OCI-LY1 (cell line): Measurements from ENCODE around the gene CFAP46.
"Not testable (repeated sequence)": the region's sequence is repeated elsewhere in the genome, so short reads cannot be mapped to it uniquely, and the experiment has no call there.

Source experiments
- H2AFZ ChIP-seq: fragments of 200-600 bp; sonication (generic), shearing (Covaris generic); 2 replicates; pipeline ENCODE4 v1.6.0; 2014; ENCODE audit warnings: antibody characterized with exemption, mild to moderate bottlenecking, low read length
- H3F3A ChIP-seq: fragments of 200-600 bp; sonication (generic), shearing (Covaris generic); 2 replicates; pipeline ENCODE4 v1.6.0; 2014; ENCODE audit warnings: mild to moderate bottlenecking, antibody characterized with exemption, low read length, moderate library complexity; ENCODE audit not compliant: insufficient read depth
- H3K27ac ChIP-seq: fragments of 200-600 bp; sonication (generic); 2 replicates; pipeline ENCODE4 v1.5.1; 2014; ENCODE audit warnings: low read length, mixed run types, mild to moderate bottlenecking, low read depth; ENCODE audit not compliant: poor library complexity, severe bottlenecking
- H3K27me3 ChIP-seq: fragments of 200-600 bp; sonication (generic); 2 replicates; pipeline ENCODE4 v1.6.0; 2014; ENCODE audit warnings: antibody characterized with exemption, mild to moderate bottlenecking, low read length, moderate library complexity; ENCODE audit not compliant: insufficient read depth
- H3K36me3 ChIP-seq: fragments of 200-600 bp; sonication (generic); 2 replicates; pipeline ENCODE4 v1.6.1; 2014; ENCODE audit warnings: mild to moderate bottlenecking, antibody characterized with exemption, low read length, moderate library complexity, mixed read lengths; ENCODE audit not compliant: insufficient read depth
- H3K4me1 ChIP-seq: fragments of 200-600 bp; sonication (generic); 2 replicates; pipeline ENCODE4 v1.5.1; 2014; ENCODE audit warnings: mild to moderate bottlenecking, low read length, moderate library complexity; ENCODE audit not compliant: insufficient read depth, severe bottlenecking
- H3K4me2 ChIP-seq: fragments of 200-600 bp; sonication (generic), shearing (Covaris generic); 2 replicates; pipeline ENCODE4 v1.6.1; 2014; ENCODE audit warnings: low read length
- H3K4me3 ChIP-seq: fragments of 200-600 bp; sonication (generic); 2 replicates; pipeline ENCODE4 v1.5.1; 2014; ENCODE audit warnings: low read length, low read depth, mild to moderate bottlenecking, mixed read lengths; ENCODE audit not compliant: poor library complexity, severe bottlenecking
- H3K79me2 ChIP-seq: fragments of 200-600 bp; shearing (Covaris generic); 2 replicates; pipeline ENCODE4 v1.6.1; 2016; ENCODE audit warnings: mixed run types, low read length, mixed read lengths; ENCODE audit not compliant: insufficient read depth
- H3K9ac ChIP-seq: fragments of 200-600 bp; sonication (generic), shearing (Covaris generic); 2 replicates; pipeline ENCODE4 v1.6.1; 2014; ENCODE audit warnings: mild to moderate bottlenecking, low read length, mixed read lengths
- H3K9me2 ChIP-seq: fragments of 200-600 bp; sonication (generic), shearing (Covaris generic); 2 replicates; pipeline ENCODE4 v1.6.1; 2014; ENCODE audit warnings: low read depth, mild to moderate bottlenecking, low read length, mixed read lengths
- H3K9me3 ChIP-seq: fragments of 200-600 bp; shearing (Covaris generic); 2 replicates; pipeline ENCODE4 v1.6.1; 2014; ENCODE audit warnings: low read length, mixed read lengths
- H4K20me1 ChIP-seq: fragments of 200-600 bp; sonication (generic), shearing (Covaris generic); 2 replicates; pipeline ENCODE4 v1.6.0; 2016; ENCODE audit warnings: mild to moderate bottlenecking, low read length; ENCODE audit not compliant: insufficient read depth
- CTCF ChIP-seq: fragments of 200-600 bp; sonication (generic), shearing (Covaris generic); IDR thresholded peaks from 2 replicates; pipeline ENCODE4 v1.5.1; 2017; ENCODE audit warnings: mild to moderate bottlenecking, antibody characterized with exemption, low read length, moderate library complexity, mixed read lengths
- EZH2 ChIP-seq: fragments of 200-600 bp; sonication (generic), shearing (Covaris generic); IDR thresholded peaks from 2 replicates; pipeline ENCODE4 v1.8.0; 2017; ENCODE audit warnings: borderline replicate concordance, mixed run types, mild to moderate bottlenecking, antibody characterized with exemption, low read length, moderate library complexity, mixed read lengths

The CFAP46 gene

GRCh38 chr10:132826524-132827422, 115.6 kb downstream of the CFAP46 start:
- Histone ChIP-seq H4K20me1 (no peaks in the 10 kb centered on the region), H2AFZ (no peak overlapping the region), H3K36me3 (no peaks in the 10 kb centered on the region), H3K9ac (no peak overlapping the region), H3K4me2 (no peak overlapping the region), H3K79me2 (no peaks in the 10 kb centered on the region), H3K4me1 (no peaks in the 10 kb centered on the region), H3K9me3 (no peaks in the 10 kb centered on the region), H3F3A (no peaks in the 10 kb centered on the region), H3K27ac (no peak overlapping the region), H3K27me3 (no peaks in the 10 kb centered on the region), H3K4me3 (no peak overlapping the region), H3K9me2 (no peaks in the 10 kb centered on the region)
- TF ChIP-seq EZH2 = no peak
- no peak for TF ChIP-seq CTCF

GRCh38 chr10:132825783-132826523, 116.4 kb downstream of the CFAP46 start:
- not testable (repeated sequence) for H3K27ac ChIP-seq, H2AFZ ChIP-seq

GRCh38 chr10:132820056-132820455, 122.3 kb downstream of the CFAP46 start:
- Histone ChIP-seq H3K9me2 (no peaks in the 10 kb centered on the region), H3K27ac (no peak overlapping the region), H3K4me2 (no peak overlapping the region), H3K36me3 (no peaks in the 10 kb centered on the region), H2AFZ (no peak overlapping the region), H4K20me1 (no peaks in the 10 kb centered on the region), H3K4me1 (no peaks in the 10 kb centered on the region), H3K79me2 (no peaks in the 10 kb centered on the region), H3F3A (no peaks in the 10 kb centered on the region), H3K27me3 (no peaks in the 10 kb centered on the region), H3K9ac (no peak overlapping the region), H3K4me3 (no peak overlapping the region), H3K9me3 (no peaks in the 10 kb centered on the region)
- no peak for TF ChIP-seq CTCF
- no peak for TF ChIP-seq EZH2

More at GRCh38 chr10:132825783-132826523, 116.4 kb downstream of the CFAP46 start:
- H3K9me3 ChIP-seq, H3F3A ChIP-seq, H3K79me2 ChIP-seq, H3K4me1 ChIP-seq, H3K36me3 ChIP-seq, H4K20me1 ChIP-seq, H3K4me2 ChIP-seq, H3K9me2 ChIP-seq, H3K4me3 ChIP-seq, H3K9ac ChIP-seq, H3K27me3 ChIP-seq: not testable (repeated sequence)
